GDM1 (cell line): ENCODE measurements around the gene TRRAP.

Experiments used
- DNase-seq: peaks from one replicate; lab custom pipeline; 2025; lab: John Stamatoyannopoulos, UW

TRRAP gene

GRCh38 chr7:99006739-99007424 is 128.6 kb downstream of the TRRAP start:
- DNase-seq: no peak

GRCh38 chr7:99008181-99008631 is 129.9 kb downstream of the TRRAP start:
- DNase-seq: no peak

GRCh38 chr7:99008921-99009530 is 130.7 kb downstream of the TRRAP start:
- DNase-seq: no peak

GRCh38 chr7:99010281-99010680 is 131.9 kb downstream of the TRRAP start:
- no peak for DNase-seq

- no peak for DNase-seq
These were observed 133.0 kb downstream of the TRRAP start for GRCh38 chr7:99011341-99011705.

GRCh38 chr7:99011706-99012404 is 133.5 kb downstream of the TRRAP start:
- no peak for DNase-seq

- no peak for DNase-seq
These were observed 134.4 kb downstream of the TRRAP start for GRCh38 chr7:99012722-99013121.

- DNase-seq: no peak
These were observed 135.2 kb downstream of the TRRAP start for GRCh38 chr7:99013266-99014112.

GRCh38 chr7:99014113-99014985 is 136.0 kb downstream of the TRRAP start:
- no peak for DNase-seq

- no peak for DNase-seq
These were observed 137.9 kb downstream of the TRRAP start for GRCh38 chr7:99016196-99016595.

- DNase-seq: no peak
These were observed 141.4 kb downstream of the TRRAP start for GRCh38 chr7:99019523-99020412.

- no peak for DNase-seq
These were observed 142.0 kb downstream of the TRRAP start for GRCh38 chr7:99020413-99020715.

GRCh38 chr7:99021941-99022560 is 143.7 kb downstream of the TRRAP start:
- DNase-seq: no peak

- DNase-seq: no peak
These were observed 145.7 kb downstream of the TRRAP start for GRCh38 chr7:99024066-99024465.

GRCh38 chr7:99027241-99027640 is 148.9 kb downstream of the TRRAP start:
- no peak for DNase-seq

GRCh38 chr7:99027841-99028240 is 149.5 kb downstream of the TRRAP start:
- DNase-seq: no peak

GRCh38 chr7:99028261-99028973 is 150.1 kb downstream of the TRRAP start:
- no peak for DNase-seq

GRCh38 chr7:99029466-99030435 is 151.4 kb downstream of the TRRAP start:
- DNase-seq: no peak
